GM18868 (cell line): Measurements from ENCODE around the gene KREMEN1.
A peak's percentile ranks its signal among the peaks of the same experiment; 100 is the strongest.

Experiments
- ATAC-seq: cut with Tn5 transposase; IDR thresholded peaks from one replicate; pipeline ENCODE4 v1.9.1; 2021; ENCODE audit warnings: mild to moderate bottlenecking, moderate library complexity; ENCODE audit not compliant: unreplicated experiment

Gene KREMEN1

GRCh38 chr22:29175312-29175835, 102.5 kb downstream of the KREMEN1 start:
- ATAC-seq, result no peak

GRCh38 chr22:29183971-29184848, 111.4 kb downstream of the KREMEN1 start:
- ATAC-seq, result no peak

GRCh38 chr22:29184849-29185490, 112.1 kb downstream of the KREMEN1 start:
- ATAC-seq, result no peak

GRCh38 chr22:29186302-29186701, 113.5 kb downstream of the KREMEN1 start:
- ATAC-seq, result no peak

GRCh38 chr22:29187831-29188230, 115.0 kb downstream of the KREMEN1 start:
- ATAC-seq, result no peak

DNA sequence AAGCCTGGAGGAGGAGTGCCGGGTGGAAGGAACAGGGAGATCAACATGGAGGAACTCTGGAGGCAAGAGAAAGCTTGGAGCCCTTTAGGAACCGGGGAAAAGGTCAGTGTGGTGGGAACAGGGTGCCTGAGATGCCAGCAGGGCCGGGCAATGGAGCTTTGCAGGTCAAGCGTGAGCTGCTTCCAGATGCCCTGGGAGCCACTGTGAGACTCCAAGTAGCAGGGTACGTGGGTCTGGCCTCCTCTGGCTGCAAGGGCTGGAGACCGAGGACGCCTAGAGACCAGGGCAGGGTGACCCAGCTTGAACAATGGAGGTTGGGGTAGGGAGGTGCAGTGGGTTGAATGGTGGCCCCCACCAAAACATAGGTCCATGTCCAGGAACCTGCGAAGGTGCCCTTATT, 117.2 kb downstream of the KREMEN1 start:
- no peak for ATAC-seq

DNA sequence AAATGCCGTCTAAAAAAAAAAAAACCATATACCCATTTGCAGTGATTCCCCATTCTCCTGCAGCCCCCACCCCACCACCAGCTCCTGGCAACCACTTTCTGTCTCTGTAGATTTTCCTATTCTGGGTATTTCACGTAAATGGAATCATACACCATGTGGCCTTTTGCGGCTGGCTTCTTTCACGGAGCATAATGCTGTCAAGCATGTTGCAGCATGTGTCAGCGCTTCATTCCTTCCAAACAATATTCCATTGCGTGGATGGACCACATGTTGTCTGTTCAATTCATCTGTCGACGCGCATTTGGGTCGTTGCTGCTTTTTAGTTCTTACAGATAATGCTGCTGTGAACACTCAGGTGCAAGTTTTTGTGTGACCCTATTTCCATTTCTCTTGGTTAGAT, 118.1 kb downstream of the KREMEN1 start:
- ATAC-seq, result no peak

DNA sequence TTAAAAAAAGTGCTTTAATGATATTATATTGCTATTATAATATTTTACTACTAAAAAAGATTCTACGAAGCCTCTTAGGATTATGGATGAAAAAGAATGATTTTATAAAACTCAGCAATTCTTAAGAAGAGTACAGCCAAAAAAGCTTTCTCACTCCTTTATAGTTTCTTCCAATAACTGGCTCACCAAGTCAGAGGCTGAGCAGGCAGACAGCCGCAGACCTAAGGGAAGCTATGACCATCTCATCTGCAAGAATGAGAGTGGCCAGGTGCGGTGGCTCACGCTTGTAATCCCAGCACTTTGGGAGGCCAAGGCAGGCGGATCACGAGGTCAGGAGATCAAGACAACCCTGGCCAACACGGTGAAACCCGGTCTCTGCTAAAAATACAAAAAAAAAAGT, 120.2 kb downstream of the KREMEN1 start:
- ATAC-seq, result no peak

DNA sequence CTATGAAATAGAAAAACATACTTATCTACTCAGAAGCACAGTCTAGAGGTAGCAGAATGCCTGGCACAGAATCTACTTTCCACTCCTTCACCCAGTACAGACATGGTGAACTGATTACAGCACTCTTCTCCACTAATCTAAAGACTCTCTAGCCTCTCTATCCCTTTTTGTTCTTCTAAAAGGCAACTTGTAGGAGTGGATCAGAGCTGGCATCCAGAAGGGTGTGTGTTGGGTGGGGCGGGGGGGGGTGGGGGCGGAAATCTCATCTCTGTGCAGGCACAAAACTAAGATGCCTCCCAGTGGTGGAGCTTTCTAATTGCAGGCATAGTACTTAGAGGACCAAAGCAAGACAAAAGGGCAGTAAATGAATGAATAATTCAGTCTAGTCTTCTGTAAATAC, 121.3 kb downstream of the KREMEN1 start:
- no peak for ATAC-seq

DNA sequence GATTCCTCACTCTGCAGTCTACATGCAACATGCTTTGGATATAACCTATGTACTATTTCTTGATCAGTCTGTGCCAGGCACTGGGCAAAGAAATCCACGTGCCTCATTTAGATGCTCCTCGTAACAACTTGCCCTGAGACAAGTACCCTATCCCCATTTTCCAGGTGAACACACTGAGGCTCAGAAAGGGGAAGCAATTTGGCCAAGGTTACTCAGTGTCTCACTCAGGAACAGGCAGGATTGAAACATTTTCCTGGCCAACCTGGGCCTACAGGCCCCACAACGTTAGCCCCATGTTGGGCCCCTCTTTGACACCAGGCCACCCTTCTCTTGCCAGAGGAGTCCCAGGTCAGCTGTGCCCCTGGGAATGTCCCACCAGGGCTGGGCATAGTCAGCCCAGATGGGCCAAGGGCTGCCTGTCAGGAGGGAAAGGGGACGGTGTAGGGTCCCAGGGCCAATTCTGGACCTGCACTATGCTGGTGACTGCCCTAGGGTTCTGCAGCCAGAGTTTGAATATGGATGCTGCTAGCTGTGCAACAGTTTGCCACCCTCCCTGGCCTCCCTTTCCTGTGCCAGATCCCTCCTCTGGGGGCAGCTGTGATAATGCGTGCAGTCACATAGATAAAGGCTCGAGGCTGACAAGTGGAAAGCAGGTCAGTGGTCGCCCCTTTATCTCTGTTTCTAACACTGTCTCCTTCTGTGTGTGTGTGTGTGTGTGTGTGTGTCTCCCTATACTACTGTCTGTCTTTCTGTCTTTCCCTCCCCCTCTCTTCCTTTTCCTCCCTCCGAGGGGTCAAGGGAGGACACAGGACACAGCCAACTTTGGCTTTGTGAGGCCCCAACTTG, 122.5 kb downstream of the KREMEN1 start:
- ATAC-seq, result no peak

- no peak for ATAC-seq
These were observed 123.3 kb downstream of the KREMEN1 start for GRCh38 chr22:29195964-29196666.

DNA sequence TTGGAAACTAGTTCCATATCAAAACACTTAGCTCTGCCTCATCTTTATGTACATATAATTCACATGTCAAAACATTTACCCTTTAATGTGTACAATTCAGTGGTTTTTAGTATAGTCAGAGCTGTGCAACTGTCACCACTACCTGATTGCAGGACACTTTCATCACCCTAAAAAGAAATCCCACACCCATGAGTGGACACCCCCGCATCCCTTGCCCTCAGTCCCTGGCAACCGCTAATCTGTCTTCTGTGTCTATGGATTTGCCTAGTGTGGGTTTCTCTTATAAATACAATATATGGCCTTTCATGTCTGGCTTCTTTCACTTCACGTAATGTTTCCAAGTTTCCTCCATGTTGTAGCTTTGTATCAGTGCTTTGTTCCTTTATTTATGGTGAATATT, 124.3 kb downstream of the KREMEN1 start:
- ATAC-seq, result no peak

- ATAC-seq, result no peak
These were observed 125.4 kb downstream of the KREMEN1 start for GRCh38 chr22:29198240-29198639.

- no peak for ATAC-seq
These were observed 127.0 kb downstream of the KREMEN1 start for GRCh38 chr22:29199702-29200400.

DNA sequence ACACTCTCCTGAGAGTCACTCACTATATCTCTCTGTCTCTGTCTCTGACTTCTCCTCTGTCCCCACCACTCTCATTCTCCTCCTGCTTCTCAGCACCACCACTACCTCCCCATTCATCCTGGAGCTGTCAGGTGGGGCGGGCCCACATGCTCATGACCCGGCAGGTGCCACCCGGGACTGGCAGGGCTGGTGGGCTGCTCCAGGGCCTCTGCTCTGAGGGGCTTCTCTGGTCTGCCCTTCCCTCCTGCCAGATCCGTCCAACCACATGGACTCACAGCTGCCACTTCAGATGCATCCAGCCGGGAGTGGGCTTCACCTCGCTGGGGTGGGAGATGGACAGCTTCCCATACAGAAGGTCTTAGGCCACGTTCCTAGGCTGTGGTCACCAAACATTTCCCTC, 128.1 kb downstream of the KREMEN1 start:
- no peak for ATAC-seq

DNA sequence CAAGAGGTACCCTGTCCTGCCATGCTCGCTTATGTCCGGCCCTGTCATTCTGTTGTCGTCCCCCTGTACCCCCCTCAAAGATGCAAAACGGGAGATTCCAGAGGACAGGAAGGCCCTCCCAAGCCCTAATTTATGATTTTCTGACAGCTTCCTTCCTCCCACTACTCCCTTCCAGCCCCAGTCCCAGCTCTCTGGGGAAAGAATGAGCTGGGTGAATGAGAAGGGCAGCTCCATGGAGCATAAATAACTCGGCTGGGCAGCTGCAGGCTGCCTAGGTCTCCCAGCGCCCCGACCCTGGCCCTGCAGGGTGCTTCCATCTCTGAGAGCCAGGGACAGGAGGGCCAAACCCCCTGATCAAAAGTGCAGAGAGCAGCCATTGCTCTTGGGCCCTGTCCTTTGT, 128.9 kb downstream of the KREMEN1 start:
- ATAC-seq, result no peak

- peak; percentile 69 for ATAC-seq
These were observed 129.7 kb downstream of the KREMEN1 start for GRCh38 chr22:29202212-29203192.

DNA sequence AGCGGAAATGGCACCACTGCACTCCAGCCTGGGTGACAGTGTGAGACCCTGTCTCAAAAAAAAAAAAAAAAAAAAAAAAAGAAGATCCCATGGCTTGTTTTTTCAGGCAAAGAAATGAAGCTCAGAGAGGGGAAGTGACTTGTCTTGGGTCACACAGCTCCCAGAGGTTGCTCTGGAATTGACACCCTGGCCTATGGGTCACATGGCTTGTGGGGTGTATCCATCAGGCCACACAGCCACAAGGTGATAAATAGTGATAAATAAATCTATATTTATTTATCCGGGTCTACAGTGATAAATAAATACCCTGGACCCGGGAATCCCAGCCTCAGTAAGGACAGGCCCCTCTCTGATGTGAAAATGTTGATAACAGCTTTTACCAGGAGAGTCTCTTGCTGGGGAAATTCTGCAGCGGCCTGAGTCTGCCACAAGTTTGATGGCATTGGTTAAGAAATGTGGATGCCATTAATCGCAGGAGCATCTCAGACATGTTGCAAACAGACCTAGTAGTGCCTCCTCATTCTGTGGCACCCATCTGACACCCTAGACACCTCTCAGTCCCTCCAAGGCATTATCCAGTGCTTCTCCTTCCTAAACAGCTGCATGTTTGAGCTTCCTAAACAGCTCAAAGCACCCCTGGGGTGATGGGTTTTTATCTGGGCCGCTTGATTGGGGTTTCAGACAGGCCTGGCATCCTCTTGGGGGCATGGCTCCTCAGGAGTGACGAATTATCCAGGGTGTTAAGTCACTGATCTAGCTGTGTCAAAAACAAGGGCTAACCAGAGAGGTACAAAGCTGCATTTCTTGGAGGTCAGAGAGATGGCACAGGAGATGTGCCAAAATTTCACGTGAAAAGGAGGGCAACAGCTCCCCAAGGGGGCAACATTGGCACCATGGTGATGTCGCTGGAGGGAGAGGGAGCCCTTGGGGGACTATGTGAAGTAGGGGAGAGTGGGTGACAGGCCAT, 130.9 kb downstream of the KREMEN1 start:
- ATAC-seq, result no peak
